Activated T-helper 17 cell treated with anti-CD3 and anti-CD28 coated beads, Interleukin-2, amount 50 U/mL, for 72 hours (primary cell): ENCODE data around the gene ANKS6. TPM values are rescaled to one million over a fixed set of nuclear protein-coding genes. Genes with fewer than 3 reads are reported as not detected.

Source experiments
- ATAC-seq: fragments of 150-1000 bp; cut with Tn5 transposase; replicated peaks from 2 replicates; pipeline ENCODE4 v1.10.0; 2021; ENCODE audit warnings: mild to moderate bottlenecking, moderate library complexity
- H3K27ac Mint-ChIP-seq: one replicate; pipeline ENCODE4 v1.8.0; 2022; ENCODE audit warnings: mixed read lengths
- H3K27me3 Mint-ChIP-seq: one replicate; pipeline ENCODE4 v1.8.0; 2022; ENCODE audit warnings: mixed read lengths
- H3K36me3 Mint-ChIP-seq: one replicate; pipeline ENCODE4 v1.8.0; 2022; ENCODE audit warnings: low read depth, mild to moderate bottlenecking, mixed read lengths
- H3K4me1 Mint-ChIP-seq: one replicate; pipeline ENCODE4 v1.8.0; 2022; ENCODE audit warnings: mixed read lengths
- H3K4me3 Mint-ChIP-seq: one replicate; pipeline ENCODE4 v1.8.0; 2022; ENCODE audit warnings: mild to moderate bottlenecking, mixed read lengths
- H3K9me3 Mint-ChIP-seq: one replicate; pipeline ENCODE4 v1.8.0; 2022; ENCODE audit warnings: mixed read lengths
- total RNA-seq, 2 donors: library from RNA; stranded (reverse); gene quantifications; one replicate each; pipeline ENCODE4 v1.2.3, GENCODE V29; 2022

Gene ANKS6
- total RNA-seq, 2 donors from 2014 or later = 10.0 to 11.2 TPM

- ATAC-seq = no peak
- Mint-ChIP-seq H3K9me3 (no peaks in the 10 kb centered on the region), H3K4me3 (no peak overlapping the region), H3K4me1 (no peaks in the 10 kb centered on the region), H3K36me3 (peaks cover 25% of the 10 kb centered on the region), H3K27ac (no peak overlapping the region), H3K27me3 (no peaks in the 10 kb centered on the region)
These were observed 18.7 kb downstream of the ANKS6 start for GRCh38 chr9:98777618-98778017.

- H3K27ac Mint-ChIP-seq = no peak overlapping the region
- H3K4me1 Mint-ChIP-seq = no peaks in the 10 kb centered on the region
- no peaks in the 10 kb centered on the region for H3K27me3 Mint-ChIP-seq
- H3K9me3 Mint-ChIP-seq = no peaks in the 10 kb centered on the region
- peak; percentile 35 for ATAC-seq
- H3K4me3 Mint-ChIP-seq = no peak overlapping the region
- peaks cover 30% of the 10 kb centered on the region for H3K36me3 Mint-ChIP-seq
These were observed 20.4 kb downstream of the ANKS6 start for GRCh38 chr9:98775831-98776441.

DNA sequence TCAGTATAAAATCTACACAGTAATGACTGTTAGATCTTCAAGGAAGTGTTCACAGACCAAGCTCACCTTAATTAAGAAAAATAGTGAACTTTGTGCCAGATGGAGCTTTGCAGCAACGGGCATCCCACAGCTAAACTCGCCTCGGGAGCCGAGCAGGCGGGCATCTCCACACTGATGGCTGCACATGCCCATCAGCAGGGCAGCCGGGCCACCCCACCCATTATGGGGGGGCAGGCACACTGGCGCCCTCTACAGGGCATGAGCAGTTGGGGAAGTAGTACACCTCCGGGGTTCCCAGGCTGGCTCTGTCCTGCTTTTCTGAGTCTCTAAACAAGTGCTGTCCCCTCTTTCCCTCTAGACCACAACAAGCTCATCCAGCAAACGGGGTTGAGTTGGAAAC is 21.6 kb downstream of the ANKS6 start:
- Mint-ChIP-seq H3K27ac (no peak overlapping the region), H3K4me1 (no peaks in the 10 kb centered on the region), H3K4me3 (no peak overlapping the region), H3K36me3 (peaks cover 41% of the 10 kb centered on the region), H3K27me3 (no peaks in the 10 kb centered on the region), H3K9me3 (no peaks in the 10 kb centered on the region)
- no peak for ATAC-seq

DNA sequence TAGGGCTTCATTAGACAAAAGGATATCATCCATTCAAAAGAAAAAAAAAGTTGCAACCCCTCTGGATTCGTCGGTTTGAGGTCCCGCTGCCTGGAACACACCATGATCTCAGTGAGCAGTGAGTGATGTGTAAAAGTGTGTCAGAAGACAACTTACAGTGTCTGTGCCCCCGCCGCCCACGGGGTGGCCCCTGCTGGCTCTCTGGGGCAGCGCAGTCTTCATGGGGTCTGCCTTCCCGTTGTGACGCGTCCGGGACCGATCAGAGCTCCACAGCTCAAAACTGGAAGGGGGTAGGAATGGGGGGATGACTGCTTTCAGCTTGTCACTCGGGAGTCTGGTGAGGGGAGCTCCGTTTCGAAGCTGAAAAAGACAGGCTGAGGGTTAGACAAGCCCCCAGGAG is 22.6 kb downstream of the ANKS6 start:
- Mint-ChIP-seq H3K4me3 (no peak overlapping the region), H3K36me3 (peaks cover 43% of the 10 kb centered on the region), H3K27me3 (no peaks in the 10 kb centered on the region), H3K27ac (no peak overlapping the region), H3K4me1 (no peaks in the 10 kb centered on the region), H3K9me3 (no peaks in the 10 kb centered on the region)
- ATAC-seq = no peak

- Mint-ChIP-seq H3K9me3 (no peaks in the 10 kb centered on the region), H3K36me3 (peaks cover 52% of the 10 kb centered on the region), H3K4me3 (no peak overlapping the region), H3K27me3 (no peaks in the 10 kb centered on the region), H3K27ac (no peak overlapping the region), H3K4me1 (no peaks in the 10 kb centered on the region)
- ATAC-seq = no peak
These were observed 23.8 kb downstream of the ANKS6 start for GRCh38 chr9:98772364-98773155.

GRCh38 chr9:98771209-98771874 is 25.0 kb downstream of the ANKS6 start:
- H3K27ac Mint-ChIP-seq = no peak overlapping the region
- H3K4me1 Mint-ChIP-seq = no peaks in the 10 kb centered on the region
- ATAC-seq = no peak
- H3K4me3 Mint-ChIP-seq = no peak overlapping the region
- H3K27me3 Mint-ChIP-seq = no peaks in the 10 kb centered on the region
- peaks cover 63% of the 10 kb centered on the region for H3K36me3 Mint-ChIP-seq
- H3K9me3 Mint-ChIP-seq = no peaks in the 10 kb centered on the region

DNA sequence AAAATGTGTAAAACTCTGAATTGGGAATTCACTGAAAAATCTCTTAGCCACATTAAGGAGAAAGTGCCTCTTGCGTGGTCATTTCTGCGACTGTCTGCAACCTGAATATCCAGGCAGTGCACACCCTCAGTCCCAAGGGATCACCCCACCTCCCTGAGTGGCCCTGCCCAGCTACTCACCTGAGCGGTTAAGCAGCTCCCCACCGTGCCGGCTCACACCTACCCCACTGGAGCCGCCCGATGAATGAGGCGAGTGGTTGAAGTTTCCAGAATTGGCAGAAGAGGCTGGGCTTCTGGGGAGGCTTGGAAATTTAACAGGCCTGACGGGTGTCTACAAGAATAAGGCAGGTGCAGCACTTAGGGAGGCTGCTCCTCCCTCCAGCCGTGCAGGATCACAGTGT is 25.6 kb downstream of the ANKS6 start:
- ATAC-seq = no peak
- Mint-ChIP-seq H3K4me1 (no peaks in the 10 kb centered on the region), H3K36me3 (peaks cover 68% of the 10 kb centered on the region), H3K27me3 (no peaks in the 10 kb centered on the region), H3K27ac (no peak overlapping the region), H3K9me3 (no peaks in the 10 kb centered on the region), H3K4me3 (no peak overlapping the region)

DNA sequence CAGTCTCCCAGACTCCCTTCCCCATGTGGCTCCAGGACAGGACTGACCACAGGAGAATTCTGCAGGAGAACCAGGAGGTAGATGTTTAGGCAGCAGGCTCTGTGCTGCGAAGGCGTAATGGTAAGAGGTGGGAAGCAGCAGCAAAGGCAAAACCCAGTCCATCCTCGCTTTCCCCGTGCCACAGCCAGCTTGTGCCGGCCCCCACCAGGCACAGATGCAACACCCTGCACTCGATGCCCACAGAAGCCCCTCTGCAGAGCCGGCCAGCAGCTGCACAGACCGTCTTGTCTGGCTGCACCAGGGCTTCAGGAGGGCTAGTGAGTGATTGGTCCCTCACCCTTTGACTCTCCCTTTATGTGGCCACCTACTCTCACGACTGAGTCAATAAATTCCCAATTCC is 28.0 kb downstream of the ANKS6 start:
- Mint-ChIP-seq H3K27ac (no peak overlapping the region), H3K9me3 (peaks cover 4% of the 10 kb centered on the region), H3K4me1 (no peaks in the 10 kb centered on the region), H3K36me3 (peaks cover 80% of the 10 kb centered on the region), H3K27me3 (no peaks in the 10 kb centered on the region), H3K4me3 (no peak overlapping the region)
- no peak for ATAC-seq

- Mint-ChIP-seq H3K4me3 (no peak overlapping the region), H3K9me3 (peaks cover 4% of the 10 kb centered on the region), H3K4me1 (no peaks in the 10 kb centered on the region), H3K36me3 (peaks cover 76% of the 10 kb centered on the region), H3K27me3 (no peaks in the 10 kb centered on the region), H3K27ac (no peak overlapping the region)
- ATAC-seq = no peak
These were observed 28.4 kb downstream of the ANKS6 start for GRCh38 chr9:98767915-98768314.

DNA sequence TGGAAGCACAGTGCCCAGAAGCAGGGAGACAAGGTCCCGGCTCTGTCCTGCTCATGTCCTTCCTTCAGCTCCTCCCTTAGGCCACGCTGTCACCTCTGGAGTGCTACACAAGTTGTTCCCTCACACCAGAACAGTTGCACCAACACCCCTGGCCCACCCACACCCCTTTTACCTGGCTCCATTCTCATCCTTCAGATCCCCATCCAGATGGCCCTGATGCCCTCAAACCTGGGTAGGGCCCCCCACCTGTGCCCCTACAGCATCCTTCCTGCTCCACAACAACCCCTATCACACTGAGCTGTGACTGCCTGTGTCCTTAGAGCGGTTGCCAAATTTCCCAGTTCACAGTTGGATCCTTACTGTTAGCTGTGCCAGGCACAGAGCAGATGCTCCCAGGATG is 29.2 kb downstream of the ANKS6 start:
- H3K27me3 Mint-ChIP-seq = no peaks in the 10 kb centered on the region
- no peak overlapping the region for H3K27ac Mint-ChIP-seq
- H3K9me3 Mint-ChIP-seq = peaks cover 4% of the 10 kb centered on the region
- H3K36me3 Mint-ChIP-seq = peaks cover 73% of the 10 kb centered on the region
- no peak for ATAC-seq
- no peak overlapping the region for H3K4me3 Mint-ChIP-seq
- no peaks in the 10 kb centered on the region for H3K4me1 Mint-ChIP-seq

DNA sequence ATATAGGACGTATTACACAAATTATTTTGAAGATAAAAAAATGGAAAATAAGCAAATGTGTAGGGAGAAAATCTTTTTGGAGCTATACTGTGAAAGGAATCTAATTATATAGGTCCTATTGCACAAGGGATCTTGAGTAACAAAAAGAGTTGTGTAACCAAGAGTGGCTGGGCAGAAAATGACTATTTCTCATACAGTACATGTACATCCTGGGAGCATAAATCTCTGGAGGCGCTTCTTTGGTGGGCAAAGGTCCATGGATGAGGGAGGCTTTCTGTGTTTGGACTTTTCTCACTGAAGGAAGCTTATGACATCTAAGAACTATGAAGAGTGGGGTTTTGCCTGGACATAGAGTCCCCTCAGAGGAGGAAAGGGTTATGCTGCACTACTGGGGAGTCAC is 29.8 kb downstream of the ANKS6 start:
- no peak for ATAC-seq
- Mint-ChIP-seq H3K4me3 (no peak overlapping the region), H3K27me3 (no peaks in the 10 kb centered on the region), H3K4me1 (no peaks in the 10 kb centered on the region), H3K27ac (no peak overlapping the region), H3K36me3 (peaks cover 69% of the 10 kb centered on the region), H3K9me3 (peaks cover 4% of the 10 kb centered on the region)

- Mint-ChIP-seq H3K27me3 (no peaks in the 10 kb centered on the region), H3K9me3 (peaks cover 4% of the 10 kb centered on the region)
- no peak for ATAC-seq
These were observed 31.1 kb downstream of the ANKS6 start for GRCh38 chr9:98765256-98765655.

GRCh38 chr9:98763986-98764745 is 32.2 kb downstream of the ANKS6 start:
- no peaks in the 10 kb centered on the region for H3K27me3 Mint-ChIP-seq
- no peak for ATAC-seq
- peaks cover 57% of the 10 kb centered on the region for H3K36me3 Mint-ChIP-seq
- H3K9me3 Mint-ChIP-seq = peaks cover 8% of the 10 kb centered on the region
- H3K27ac Mint-ChIP-seq = no peak overlapping the region
- no peaks in the 10 kb centered on the region for H3K4me1 Mint-ChIP-seq
- no peak overlapping the region for H3K4me3 Mint-ChIP-seq

More at GRCh38 chr9:98765256-98765655, 31.1 kb downstream of the ANKS6 start:
- Mint-ChIP-seq H3K4me3 (no peak overlapping the region), H3K36me3 (peaks cover 56% of the 10 kb centered on the region), H3K4me1 (no peaks in the 10 kb centered on the region), H3K27ac (no peak overlapping the region)

- Mint-ChIP-seq H3K27me3 (no peaks in the 10 kb centered on the region), H3K9me3 (peaks cover 13% of the 10 kb centered on the region), H3K36me3 (peaks cover 51% of the 10 kb centered on the region), H3K4me1 (no peaks in the 10 kb centered on the region), H3K27ac (no peak overlapping the region), H3K4me3 (no peak overlapping the region)
- ATAC-seq = no peak
These were observed 36.1 kb downstream of the ANKS6 start for GRCh38 chr9:98760231-98760630.
